ENCODE measurements around the gene PLXDC2. TPM values are rescaled to one million over a fixed set of nuclear protein-coding genes. Genes with fewer than 3 reads are reported as not detected.

Gene PLXDC2
- total and polyA plus RNA-seq, 10 donors: 1.8 to 50.4 (median 29.7) TPM

- no peak overlapping the region for H3K4me3 ChIP-seq
- intact Hi-C loops (cut with DNase I; ENCODE audit: low total_unique reads): no loop called here
- no peak overlapping the region for H3K27ac ChIP-seq
- H3K36me3 ChIP-seq: peaks cover 0 to 11% (median 0%) of the 10 kb centered on the region in 6 donors
- no peaks in the 10 kb centered on the region for H3K27me3 ChIP-seq (replicated peaks in 1 of 7)
- WGBS, 5 donors: 82 to 93% (median 88%) methylated on average over 6 of the region's 6 CpGs
- no peak for DNase-seq
- no peaks in the 10 kb centered on the region for H3K9me3 ChIP-seq
- TF ChIP-seq, protein P1, sequence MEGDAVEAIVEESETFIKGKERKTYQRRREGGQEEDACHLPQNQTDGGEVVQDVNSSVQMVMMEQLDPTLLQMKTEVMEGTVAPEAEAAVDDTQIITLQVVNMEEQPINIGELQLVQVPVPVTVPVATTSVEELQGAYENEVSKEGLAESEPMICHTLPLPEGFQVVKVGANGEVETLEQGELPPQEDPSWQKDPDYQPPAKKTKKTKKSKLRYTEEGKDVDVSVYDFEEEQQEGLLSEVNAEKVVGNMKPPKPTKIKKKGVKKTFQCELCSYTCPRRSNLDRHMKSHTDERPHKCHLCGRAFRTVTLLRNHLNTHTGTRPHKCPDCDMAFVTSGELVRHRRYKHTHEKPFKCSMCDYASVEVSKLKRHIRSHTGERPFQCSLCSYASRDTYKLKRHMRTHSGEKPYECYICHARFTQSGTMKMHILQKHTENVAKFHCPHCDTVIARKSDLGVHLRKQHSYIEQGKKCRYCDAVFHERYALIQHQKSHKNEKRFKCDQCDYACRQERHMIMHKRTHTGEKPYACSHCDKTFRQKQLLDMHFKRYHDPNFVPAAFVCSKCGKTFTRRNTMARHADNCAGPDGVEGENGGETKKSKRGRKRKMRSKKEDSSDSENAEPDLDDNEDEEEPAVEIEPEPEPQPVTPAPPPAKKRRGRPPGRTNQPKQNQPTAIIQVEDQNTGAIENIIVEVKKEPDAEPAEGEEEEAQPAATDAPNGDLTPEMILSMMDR (IDR thresholded peaks at IDR 0.05 in 8 of 11, conservative IDR thresholded peaks at IDR 0.05 in 3 of 11): no peak
- no peak for TF ChIP-seq POLR2A (IDR thresholded peaks at IDR 0.05)
- no peak for TF ChIP-seq POLR2AphosphoS5 (IDR thresholded peaks at IDR 0.05)
- no peaks in the 10 kb centered on the region for H3K4me1 ChIP-seq
Measured at GRCh38 chr10:20276127-20276979, 460.1 kb downstream of the PLXDC2 start.

DNA sequence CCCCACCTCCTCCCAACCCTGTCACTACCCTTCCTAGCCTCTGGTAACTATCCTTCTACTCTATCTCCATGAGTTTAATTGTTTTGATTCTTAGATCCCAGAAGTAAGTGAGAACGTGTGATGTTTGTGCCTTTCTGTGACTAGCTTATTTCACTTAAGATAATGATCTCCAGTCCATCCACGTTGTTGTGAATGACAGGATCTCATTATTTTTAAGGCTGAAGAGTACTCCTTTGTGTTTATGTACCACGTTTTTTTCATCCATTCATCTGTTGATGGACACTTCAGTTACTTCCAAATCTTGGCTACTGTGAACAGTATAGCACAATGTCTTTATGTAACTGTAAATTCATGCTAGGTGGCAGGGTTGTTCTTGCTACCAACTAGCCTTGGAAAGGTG, 461.6 kb downstream of the PLXDC2 start:
- DNase-seq: no peak
- Histone ChIP-seq H3K27ac (no peak overlapping the region), H3K27me3 (replicated peaks in 1 of 7) (no peaks in the 10 kb centered on the region), H3K4me1 (no peaks in the 10 kb centered on the region), H3K36me3 (peaks cover 0 to 11% (median 0%) of the 10 kb centered on the region in 6 donors), H3K9me3 (no peaks in the 10 kb centered on the region), H3K4me3 (no peak overlapping the region)
- TF ChIP-seq POLR2AphosphoS5 (IDR thresholded peaks at IDR 0.05) (no peak), POLR2A (IDR thresholded peaks at IDR 0.05) (no peak)
- TF ChIP-seq, protein P1 (IDR thresholded peaks at IDR 0.05 in 8 of 11, conservative IDR thresholded peaks at IDR 0.05 in 3 of 11): no peak
- intact Hi-C loops (cut with DNase I; ENCODE audit: low total_unique reads): no loop called here
- WGBS, 5 donors: 57 to 71% (median 58%) methylated on average over 3 of the region's 3 CpGs

DNA sequence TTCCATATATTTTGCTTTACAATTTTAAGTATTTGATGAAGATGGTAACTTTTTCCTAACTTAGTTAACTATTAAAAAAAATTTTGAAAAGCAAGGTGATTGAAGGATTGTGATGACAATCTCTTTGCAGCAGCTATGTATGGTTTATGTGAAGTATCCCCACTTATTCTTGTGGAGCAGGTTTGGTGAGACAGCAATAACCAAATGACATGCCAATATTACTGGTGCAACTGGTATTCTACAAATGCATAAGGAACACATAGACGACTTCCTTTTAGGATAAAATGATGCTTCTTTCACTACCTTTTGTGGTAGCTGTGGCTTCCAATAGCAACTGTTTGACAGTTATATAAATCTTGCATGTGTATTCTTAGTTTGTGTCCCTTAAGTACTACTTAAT, 465.3 kb downstream of the PLXDC2 start:
- peaks cover 0 to 11% (median 0%) of the 10 kb centered on the region in 6 donors for H3K36me3 ChIP-seq
- intact Hi-C loops (cut with DNase I; ENCODE audit: low total_unique reads): no loop called here

GRCh38 chr10:20287586-20287985, 471.4 kb downstream of the PLXDC2 start:
- intact Hi-C loops (cut with DNase I; ENCODE audit: low total_unique reads): no loop called here
- Histone ChIP-seq H3K9me3 (peaks cover 0 to 2% (median 0%) of the 10 kb centered on the region in 8 donors), H3K4me3 (no peak overlapping the region), H3K36me3 (no peaks in the 10 kb centered on the region), H3K27me3 (replicated peaks in 1 of 7) (no peaks in the 10 kb centered on the region), H3K4me1 (no peaks in the 10 kb centered on the region), H3K27ac (no peak overlapping the region)
- 72 to 85% (median 74%) methylated on average over 4 to 5 of the region's 5 CpGs for WGBS, 5 donors
- no peak for TF ChIP-seq POLR2AphosphoS5 (IDR thresholded peaks at IDR 0.05)
- TF ChIP-seq, protein P1 (IDR thresholded peaks at IDR 0.05 in 8 of 11, conservative IDR thresholded peaks at IDR 0.05 in 3 of 11): no peak
- TF ChIP-seq POLR2A (IDR thresholded peaks at IDR 0.05): no peak
- no peak for DNase-seq

More for the DNA sequence above, 465.3 kb downstream of the PLXDC2 start:
- no peaks in the 10 kb centered on the region for H3K27me3 ChIP-seq (replicated peaks in 1 of 7)
- H3K9me3 ChIP-seq: no peaks in the 10 kb centered on the region
- WGBS, 5 donors: 79 to 95% (median 86%) methylated on average over 1 of the region's 1 CpG
- H3K27ac ChIP-seq: no peak overlapping the region
- no peak overlapping the region for H3K4me3 ChIP-seq
- no peaks in the 10 kb centered on the region for H3K4me1 ChIP-seq
- TF ChIP-seq, protein P1 (IDR thresholded peaks at IDR 0.05 in 8 of 11, conservative IDR thresholded peaks at IDR 0.05 in 3 of 11): no peak
- no peak for TF ChIP-seq POLR2AphosphoS5 (IDR thresholded peaks at IDR 0.05)
- TF ChIP-seq POLR2A (IDR thresholded peaks at IDR 0.05): no peak
- no peak for DNase-seq
